AG04449 (cell line): Measurements from ENCODE around the gene SLC5A9.
"Not testable (repeated sequence)": the region's sequence is repeated elsewhere in the genome, so short reads cannot be mapped to it uniquely, and the experiment has no call there.

Experiments used
- CTCF ChIA-PET: fragments of 350-600 bp; formaldehyde crosslinking; extraction: SDS; loops from one replicate; lab custom pipeline; 2021; ENCODE audit warnings: antibody characterized with exemption; lab: Yijun Ruan, JAX
- POLR2A ChIA-PET: fragments of 400-600, 350-600 bp; formaldehyde crosslinking; extraction: SDS; loops from one replicate; lab custom pipeline; 2020; ENCODE audit warnings: antibody characterized with exemption, inconsistent platforms; lab: Yijun Ruan, JAX
- DNase-seq: peaks from one replicate; pipeline ENCODE4 v3.0.0-alpha.2; 2010; ENCODE audit warnings: low read depth, low spot score
- H3K4me3 ChIP-seq: 2 replicates; pipeline ENCODE4 v1.5.1; 2011; ENCODE audit warnings: low read depth, mild to moderate bottlenecking, control low read depth, low read length
- CTCF ChIP-seq: IDR thresholded peaks from one replicate; pipeline ENCODE4 v1.5.1; 2011; ENCODE audit warnings: mild to moderate bottlenecking, moderate library complexity, low read length, control low read depth, inconsistent platforms; ENCODE audit not compliant: insufficient read depth; ENCODE audit errors: missing control alignments

The SLC5A9 gene

DNA sequence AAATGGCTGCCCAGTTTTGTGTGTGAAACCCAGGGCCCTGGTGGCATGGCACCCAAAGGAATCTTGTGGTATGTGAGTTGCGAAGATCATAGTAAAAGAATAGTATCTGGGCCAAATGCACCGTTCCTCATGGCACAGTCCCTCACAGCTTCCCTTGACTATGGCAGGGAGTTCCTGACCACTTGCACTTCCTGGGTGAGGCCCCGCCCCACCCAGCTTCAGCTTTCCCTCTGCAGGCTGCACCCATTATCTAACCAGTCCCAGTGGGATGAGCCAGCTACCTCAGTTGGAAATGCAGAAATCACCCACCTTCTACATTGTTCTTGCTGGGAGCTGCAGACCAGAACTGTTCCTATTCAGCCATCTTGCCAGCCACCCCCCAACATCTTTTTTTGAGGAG, 63.0 kb downstream of the SLC5A9 start:
- ChIA-PET POLR2A (no interaction called here), CTCF (no interaction called here)
- TF ChIP-seq CTCF, result no peak
- H3K4me3 ChIP-seq, result no peak overlapping the region
- no peak for DNase-seq

- TF ChIP-seq CTCF, result no peak
- H3K4me3 ChIP-seq, result no peak overlapping the region
- POLR2A ChIA-PET, result no interaction called here
- no peak for DNase-seq
- CTCF ChIA-PET, result no interaction called here
These were observed 68.9 kb downstream of the SLC5A9 start for GRCh38 chr1:48291421-48291820.

- ChIA-PET POLR2A (no interaction called here), CTCF (no interaction called here)
- TF ChIP-seq CTCF, result no peak
- no peak for DNase-seq
- H3K4me3 ChIP-seq, result no peak overlapping the region
These were observed 70.2 kb downstream of the SLC5A9 start for GRCh38 chr1:48292706-48293105.

DNA sequence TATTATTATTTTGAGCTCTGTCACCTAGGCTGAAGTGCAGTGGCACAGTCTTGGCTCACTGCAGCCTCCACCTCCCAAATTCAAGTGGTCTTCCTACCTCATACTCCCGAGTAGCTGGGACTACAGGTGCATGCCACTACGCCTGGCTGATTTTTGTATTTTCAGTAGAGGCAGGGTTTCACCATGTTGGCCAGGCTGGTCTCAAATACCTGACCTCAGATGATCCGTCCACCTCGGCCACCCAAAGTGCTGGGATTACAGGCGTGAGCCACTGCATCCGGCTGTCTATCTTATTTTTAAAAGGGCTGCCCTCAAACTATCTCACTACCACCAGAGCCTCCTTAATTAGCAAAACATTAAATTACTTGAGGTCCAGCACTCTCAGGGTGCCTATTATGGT, 71.6 kb downstream of the SLC5A9 start:
- POLR2A ChIA-PET, CTCF ChIA-PET, H3K4me3 ChIP-seq, DNase-seq: not testable (repeated sequence)

DNA sequence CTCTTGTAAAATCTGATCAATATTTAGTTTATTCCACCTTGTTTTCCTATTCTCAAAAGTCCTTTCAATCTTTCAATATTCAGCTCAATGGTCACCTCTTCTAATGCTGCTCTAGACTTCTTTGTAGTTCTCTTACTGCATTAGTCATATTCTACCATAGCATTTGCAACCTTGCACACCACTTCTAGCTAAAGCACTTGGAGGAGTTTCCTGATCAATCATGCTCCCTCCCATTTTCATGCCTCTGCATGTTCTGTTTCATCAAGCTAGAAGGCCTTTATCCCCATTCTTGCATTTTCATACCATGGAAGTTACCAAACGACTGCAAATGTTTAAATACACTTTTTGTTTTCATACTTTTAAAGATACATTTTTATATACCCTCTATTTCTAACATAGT, 72.1 kb downstream of the SLC5A9 start:
- POLR2A ChIA-PET, result no interaction called here

More for the DNA sequence above, 72.1 kb downstream of the SLC5A9 start:
- CTCF ChIA-PET, result no interaction called here
- TF ChIP-seq CTCF, result no peak
- H3K4me3 ChIP-seq, result no peak overlapping the region
- DNase-seq, result no peak
